Spleen (tissue), 11 donors: ENCODE data around the gene SLC4A4. TPM values are rescaled to one million over a fixed set of nuclear protein-coding genes. Genes with fewer than 3 reads are reported as not detected.

Experiments
- DNase-seq: peaks from one replicate; pipeline ENCODE4 v3.0.0-alpha.2; 2020
- H3K27ac ChIP-seq, 8 donors: fragments of 200-600 bp; sonication (generic) in 7 of 8; 1 replicate in 4 of 8; 2 replicates in 4 of 8; pipeline versions ENCODE4 v1.5.0 to v1.8.0; 2016 to 2021; ENCODE audit warnings: inconsistent platforms in 4 of 8, mild to moderate bottlenecking in 4 of 8, moderate library complexity in 1 of 8
- H3K27me3 ChIP-seq, 7 donors: fragments of 200-600 bp; sonication (generic) in 6 of 7; replicated peaks in 1 of 7; 1 replicate in 4 of 7; 2 replicates in 3 of 7; pipeline versions ENCODE4 v1.5.0 to v1.8.0; 2016 to 2021; ENCODE audit warnings: inconsistent platforms in 3 of 7, mild to moderate bottlenecking in 1 of 7
- H3K36me3 ChIP-seq, 6 donors: fragments of 200-600 bp; sonication (generic) in 5 of 6; 1 replicate in 4 of 6; 2 replicates in 2 of 6; pipeline versions ENCODE4 v1.5.0 to v1.8.0; 2016 to 2021; ENCODE audit warnings: inconsistent platforms in 2 of 6
- H3K4me1 ChIP-seq, 6 donors: fragments of 200-600 bp; sonication (generic) in 5 of 6; 1 replicate in 3 of 6; 2 replicates in 3 of 6; pipeline versions ENCODE4 v1.5.0 to v1.8.0; 2016 to 2021; ENCODE audit warnings: inconsistent platforms in 3 of 6
- H3K4me3 ChIP-seq, 8 donors: fragments of 200-600 bp; sonication (generic) in 7 of 8; 1 replicate in 4 of 8; 2 replicates in 4 of 8; pipeline versions ENCODE4 v1.5.0 to v1.8.0; 2016 to 2021; ENCODE audit warnings: inconsistent platforms in 4 of 8, mild to moderate bottlenecking in 4 of 8, moderate library complexity in 2 of 8
- H3K9me3 ChIP-seq, 8 donors: fragments of 200-600 bp; sonication (generic) in 7 of 8; 1 replicate in 4 of 8; 2 replicates in 4 of 8; pipeline versions ENCODE4 v1.5.0 to v1.8.0; 2016 to 2021; ENCODE audit warnings: inconsistent platforms in 4 of 8
- CTCF ChIP-seq, 11 experiments: fragments of 200-600 bp in 7 of 11; fragments of 450-650 bp in 4 of 11; sonication (generic) in 4 of 11; IDR thresholded peaks in 8 of 11; conservative IDR thresholded peaks in 3 of 11; 1 replicate in 7 of 11; 2 replicates in 4 of 11; pipeline versions ENCODE4 v1.4.0 to v1.8.0; 2016 to 2021; ENCODE audit warnings: antibody characterized with exemption in 11 of 11, inconsistent platforms in 4 of 11, mild to moderate bottlenecking in 1 of 11
- POLR2A ChIP-seq, 3 donors: fragments of 450-650 bp; IDR thresholded peaks; one replicate each; pipeline ENCODE4 v1.5.1; 2017; ENCODE audit warnings: antibody characterized with exemption in 3 of 3, mild to moderate bottlenecking in 1 of 3
- POLR2AphosphoS5 ChIP-seq, 3 donors: sonication (generic); formaldehyde crosslinking; IDR thresholded peaks; one replicate each; pipeline ENCODE4 v1.5.1; 2017; ENCODE audit warnings: antibody characterized with exemption in 3 of 3
- WGBS, 5 donors: extraction: QIAGEN DNeasy Blood & Tissue Kit in 3 of 5; methylation state at CpG; one replicate each; pipeline versions ENCODE4 v1.1.5 to v1.1.7; 2013 to 2018; 5-methylcytosine and 5-hydroxymethylcytosine counted together
- intact Hi-C: fragments of 100-400 bp; cut with DNase I; formaldehyde crosslinking; loops from one replicate; pipeline ENCODE4 v1.15.0; 2023; ENCODE audit warnings: low total_unique reads
- polyA plus RNA-seq, 3 donors: library from polyadenylated mRNA; stranded (reverse); fragments of 200-250 nt; gene quantifications; one replicate each; pipeline ENCODE4 v1.2.1, GENCODE V29; 2013
- total RNA-seq, 7 donors: library from RNA; depleted of rRNA in 3 of 7; stranded (reverse); fragments of >200 nt in 3 of 7; fragmentation: NEBNext Ultra II Directional in 4 of 7; extraction: Animal tissue kit (Norgen Biotek cat#: 25700) in 4 of 7; gene quantifications; one replicate each; pipeline versions ENCODE4 v1.1.0 to v1.2.1, GENCODE V29; 2016 to 2021
- donor health status: healthy with polysubstance abuse.
- donor health status: DM: no; HTN: no; CAD: no; lungs with moderate emphysema.
- donor health status: DM: no; HTN: no; CAD: no.
- donor health status: Bipolar disorder and iron deficiency.
- donor health status: healthy.
- donor health status: DM: no; HTN: no; CAD: no.
- donor health status: DM: yes; HTN: yes; CAD: no.

Gene SLC4A4
- total and polyA plus RNA-seq, 10 donors = 0.07 to 3.4 (median 1.4) TPM

GRCh38 chr4:71453531-71453930 lies 114.7 kb downstream of the SLC4A4 start:
- H3K4me3 ChIP-seq = no peak overlapping the region
- no peaks in the 10 kb centered on the region for H3K27me3 ChIP-seq
- H3K9me3 ChIP-seq = no peaks in the 10 kb centered on the region
- DNase-seq = no peak
- TF ChIP-seq POLR2AphosphoS5 (IDR thresholded peaks at IDR 0.05) = no peak
- no peak for TF ChIP-seq POLR2A (IDR thresholded peaks at IDR 0.05)
- TF ChIP-seq CTCF (IDR thresholded peaks at IDR 0.05 in 8 of 11, conservative IDR thresholded peaks at IDR 0.05 in 3 of 11) = no peak
- no peaks in the 10 kb centered on the region for H3K4me1 ChIP-seq
- H3K36me3 ChIP-seq = no peaks in the 10 kb centered on the region
- intact Hi-C loops = no loop called here
- WGBS, 5 donors = 80 to 89% (median 85%) methylated on average over 4 of the region's 4 CpGs
- H3K27ac ChIP-seq = no peak overlapping the region

GRCh38 chr4:71456841-71457240 lies 118.0 kb downstream of the SLC4A4 start:
- Histone ChIP-seq H3K36me3 (no peaks in the 10 kb centered on the region), H3K4me3 (no peak overlapping the region), H3K27ac (no peak overlapping the region), H3K4me1 (no peaks in the 10 kb centered on the region), H3K27me3 (no peaks in the 10 kb centered on the region), H3K9me3 (no peaks in the 10 kb centered on the region)
- 39 to 82% (median 64%) methylated on average over 1 of the region's 1 CpG for WGBS, 5 donors
- DNase-seq = no peak
- TF ChIP-seq POLR2A (IDR thresholded peaks at IDR 0.05) = no peak
- intact Hi-C loops = no loop called here

GRCh38 chr4:71460371-71460770 lies 121.6 kb downstream of the SLC4A4 start:
- intact Hi-C loops = no loop called here
- Histone ChIP-seq H3K27ac (no peak overlapping the region), H3K27me3 (no peaks in the 10 kb centered on the region), H3K9me3 (no peaks in the 10 kb centered on the region), H3K4me1 (no peaks in the 10 kb centered on the region), H3K4me3 (no peak overlapping the region), H3K36me3 (no peaks in the 10 kb centered on the region)
- no peak for DNase-seq
- WGBS, 5 donors = 54 to 79% (median 68%) methylated on average over 4 of the region's 4 CpGs
- TF ChIP-seq POLR2AphosphoS5 (IDR thresholded peaks at IDR 0.05) = no peak
- no peak for TF ChIP-seq CTCF (IDR thresholded peaks at IDR 0.05 in 8 of 11, conservative IDR thresholded peaks at IDR 0.05 in 3 of 11)
- no peak for TF ChIP-seq POLR2A (IDR thresholded peaks at IDR 0.05)

GRCh38 chr4:71461422-71461821 lies 122.6 kb downstream of the SLC4A4 start:
- WGBS, 5 donors = 91 to 96% (median 94%) methylated on average over 4 of the region's 4 CpGs
- no peak overlapping the region for H3K4me3 ChIP-seq
- no peaks in the 10 kb centered on the region for H3K4me1 ChIP-seq
- TF ChIP-seq CTCF (IDR thresholded peaks at IDR 0.05 in 8 of 11, conservative IDR thresholded peaks at IDR 0.05 in 3 of 11) (no peak), POLR2AphosphoS5 (IDR thresholded peaks at IDR 0.05) (no peak), POLR2A (IDR thresholded peaks at IDR 0.05) (no peak)
- intact Hi-C loops = no loop called here
- H3K27ac ChIP-seq = no peak overlapping the region
- no peaks in the 10 kb centered on the region for H3K27me3 ChIP-seq
- no peak for DNase-seq
- H3K9me3 ChIP-seq = no peaks in the 10 kb centered on the region
- H3K36me3 ChIP-seq = no peaks in the 10 kb centered on the region

- no peak for DNase-seq
- intact Hi-C loops = no loop called here
- TF ChIP-seq POLR2A (IDR thresholded peaks at IDR 0.05) (no peak), POLR2AphosphoS5 (IDR thresholded peaks at IDR 0.05) (no peak)
- 69 to 92% (median 74%) methylated on average over 3 of the region's 3 CpGs for WGBS, 5 donors
- H3K4me1 ChIP-seq = no peaks in the 10 kb centered on the region
- H3K4me3 ChIP-seq = no peak overlapping the region
- no peaks in the 10 kb centered on the region for H3K9me3 ChIP-seq
- H3K27me3 ChIP-seq = no peaks in the 10 kb centered on the region
- H3K36me3 ChIP-seq = no peaks in the 10 kb centered on the region
- no peak overlapping the region for H3K27ac ChIP-seq
Observed at GRCh38 chr4:71466775-71467174, 128.0 kb downstream of the SLC4A4 start.
